GM18517 (cell line): ENCODE data around the gene CHST15.

Experiments
- ATAC-seq: cut with Tn5 transposase; IDR thresholded peaks from one replicate; pipeline ENCODE4 v1.9.1; 2021; ENCODE audit warnings: mild to moderate bottlenecking, moderate library complexity; ENCODE audit not compliant: unreplicated experiment

The CHST15 gene

GRCh38 chr10:123974406-123974805 is 119.0 kb downstream of the CHST15 start:
- no peak for ATAC-seq

DNA sequence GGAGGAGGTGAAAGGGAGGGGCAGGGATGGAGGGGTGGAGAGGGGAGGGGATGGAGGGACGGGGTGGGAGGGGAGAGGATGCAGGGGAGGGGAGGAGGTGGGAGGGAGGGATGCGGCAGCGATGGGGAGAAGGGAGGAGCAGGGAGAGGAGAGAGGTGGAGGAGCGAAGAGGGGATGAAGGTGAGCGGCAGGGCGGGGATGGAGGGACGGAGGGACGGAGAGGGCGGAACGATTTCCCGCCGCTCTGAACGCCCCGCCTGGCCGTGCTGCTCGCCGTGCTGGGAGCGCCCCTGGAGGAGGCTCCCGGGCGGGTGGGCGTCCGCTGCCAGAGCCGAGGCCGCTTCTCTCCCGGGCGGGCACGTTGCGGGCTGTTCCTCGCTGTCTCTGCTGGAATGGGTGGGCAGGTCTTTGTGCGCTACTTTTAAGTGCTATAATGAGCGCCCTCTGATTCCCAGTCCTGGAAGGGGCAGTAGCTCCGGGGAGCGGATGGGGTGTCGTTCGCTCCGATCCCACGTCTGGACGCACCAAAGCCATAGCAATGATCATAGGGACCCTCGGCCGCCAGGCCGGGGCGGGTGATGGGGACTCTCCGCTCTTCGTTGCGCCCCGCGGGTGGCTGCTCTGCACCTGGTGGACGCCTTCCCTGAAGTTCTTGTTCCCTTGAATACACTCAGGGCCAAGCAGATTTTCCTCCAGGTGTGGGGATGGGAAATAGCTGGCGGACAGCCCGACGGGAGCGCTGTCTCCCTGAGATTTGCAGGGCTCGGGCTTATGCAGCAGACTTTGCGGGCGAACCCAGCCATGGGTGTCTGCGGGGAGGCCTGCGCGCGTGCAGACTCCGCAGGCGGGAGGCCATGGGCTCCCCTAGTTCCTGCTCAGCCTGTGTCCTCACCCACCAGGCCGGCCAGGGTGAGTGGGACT is 120.7 kb downstream of the CHST15 start:
- no peak for ATAC-seq

- no peak for ATAC-seq
Observed at GRCh38 chr10:123970927-123971286, 122.5 kb downstream of the CHST15 start.

- ATAC-seq: no peak
Observed at GRCh38 chr10:123970207-123970926, 123.0 kb downstream of the CHST15 start.

GRCh38 chr10:123967626-123968243 is 125.7 kb downstream of the CHST15 start:
- no peak for ATAC-seq

GRCh38 chr10:123966896-123967231 is 126.5 kb downstream of the CHST15 start:
- ATAC-seq: no peak

DNA sequence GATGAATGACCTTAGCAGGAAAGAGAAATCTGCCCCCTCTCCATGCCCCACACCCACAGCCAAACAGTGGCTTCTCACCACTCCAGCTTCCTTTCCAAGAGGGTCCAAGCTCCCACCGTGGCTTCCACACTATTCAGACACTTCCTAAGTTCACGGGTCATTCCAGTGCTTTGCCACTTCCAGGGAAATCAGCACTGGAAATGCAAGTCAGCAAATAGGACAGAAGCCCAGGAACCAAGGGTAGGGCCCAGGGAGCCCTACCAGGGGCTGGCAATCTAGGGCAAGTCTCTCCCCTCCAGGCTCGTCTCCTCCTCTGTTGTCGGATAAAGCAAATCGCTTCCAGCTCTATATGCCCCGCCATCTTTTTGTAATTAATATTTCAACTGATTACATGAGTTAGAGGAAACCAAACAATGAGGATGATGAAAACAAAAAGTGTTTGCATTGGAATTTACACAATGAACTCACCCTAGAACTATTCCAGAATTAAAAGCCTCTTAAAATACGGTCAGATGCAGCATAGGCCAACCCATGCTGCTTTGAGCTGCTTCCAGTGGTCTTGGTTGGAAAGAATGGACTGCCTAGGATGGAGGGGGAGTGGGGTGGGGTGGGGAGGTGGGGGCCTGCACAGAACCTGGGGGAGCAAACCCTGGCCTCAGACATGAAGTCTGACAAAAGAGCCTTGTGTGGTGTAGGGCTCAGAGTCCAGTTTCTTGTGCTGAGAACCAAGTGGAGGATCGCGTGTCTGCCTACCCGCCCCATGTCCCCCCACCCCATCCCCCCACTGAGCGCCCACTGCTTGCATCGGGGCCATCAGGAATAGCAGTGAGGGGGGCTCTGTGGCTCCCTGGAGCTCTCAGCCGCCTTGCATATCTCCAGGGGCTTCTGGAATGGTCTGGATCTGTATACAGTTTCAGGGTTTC is 127.2 kb downstream of the CHST15 start:
- ATAC-seq: no peak

DNA sequence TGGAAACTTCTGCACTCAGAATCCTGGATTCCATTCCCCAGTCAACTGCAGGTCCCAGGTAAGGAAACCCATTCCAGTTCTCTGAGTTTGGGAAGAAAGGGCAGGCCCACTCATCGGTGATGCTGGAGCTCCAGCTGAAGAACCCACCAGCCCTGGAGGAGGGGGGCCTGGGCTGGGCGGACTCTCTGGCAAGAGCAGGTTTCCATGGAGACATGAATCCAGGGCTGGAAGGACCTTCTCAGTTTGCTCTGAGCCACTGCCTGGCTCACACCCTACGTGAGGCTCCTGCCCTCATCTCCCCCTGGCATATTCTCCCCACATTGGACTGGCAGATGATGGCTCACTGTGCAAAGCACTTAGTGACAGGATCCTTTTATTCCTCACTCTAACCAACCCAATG is 128.4 kb downstream of the CHST15 start:
- ATAC-seq: no peak

DNA sequence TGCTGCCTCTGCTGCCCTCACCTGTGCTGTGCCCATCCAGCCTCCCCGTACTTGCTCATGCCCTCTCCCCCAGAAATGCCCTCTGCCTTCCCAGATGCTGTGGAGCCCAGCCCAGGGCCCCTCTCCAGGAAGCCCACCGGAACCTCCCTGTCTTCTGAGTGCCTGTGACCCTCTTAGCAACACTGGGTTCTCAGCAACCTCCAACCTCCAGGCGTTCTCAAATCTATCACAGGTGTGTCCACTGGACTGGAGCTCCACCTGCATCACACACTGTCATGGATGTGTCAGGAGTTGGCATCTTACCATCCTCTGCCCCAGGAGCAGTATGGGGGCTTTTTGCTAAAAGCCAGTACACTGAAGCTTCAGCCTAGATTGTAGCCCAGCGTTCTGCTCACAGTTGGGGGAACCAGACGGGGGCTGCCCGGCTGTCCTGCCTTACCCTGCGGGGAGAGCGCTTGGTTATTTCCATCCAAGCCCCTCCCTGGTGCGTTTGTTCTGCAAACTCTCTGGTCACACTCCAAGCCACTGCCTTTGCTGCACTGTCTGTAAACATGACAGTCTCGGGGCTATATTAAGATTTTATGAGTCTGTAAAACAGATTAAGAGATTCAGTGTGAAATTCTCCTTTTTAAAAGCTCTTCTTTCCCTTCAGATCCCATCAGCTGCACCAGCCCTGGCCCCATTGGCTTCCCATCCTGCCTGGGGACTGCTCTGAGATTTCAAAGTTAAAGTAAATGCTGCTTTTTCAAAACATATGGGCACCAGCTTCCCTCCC is 130.5 kb downstream of the CHST15 start:
- no peak for ATAC-seq

DNA sequence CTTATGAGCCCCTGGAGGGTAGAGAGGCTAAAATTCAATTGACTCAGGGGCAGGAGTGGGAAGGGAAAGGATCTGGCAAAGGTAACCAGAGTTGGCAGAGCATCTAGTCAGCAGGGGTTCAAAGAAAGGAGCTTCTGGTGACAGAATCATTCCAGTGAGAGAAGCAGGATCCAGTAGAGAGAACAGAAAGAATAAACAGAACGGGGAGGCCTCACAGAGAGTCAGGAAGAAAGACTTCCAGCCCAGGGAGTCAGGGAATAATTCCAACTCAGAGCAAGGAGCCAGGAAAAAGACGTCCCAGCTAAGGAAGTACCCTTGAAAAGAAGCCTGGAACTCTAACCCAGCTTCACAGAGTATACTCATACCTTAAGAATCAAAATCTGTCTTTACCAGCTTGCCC is 135.2 kb downstream of the CHST15 start:
- ATAC-seq: no peak
